Neural cell (in vitro differentiated cells): ENCODE results near the gene USP36. TPM values are rescaled to one million over a fixed set of nuclear protein-coding genes. Genes with fewer than 3 reads are reported as not detected.

Source experiments
- H2AFZ ChIP-seq: fragments of 200-600, 300-800 bp; sonication (generic), shearing (Covaris generic); 2 replicates; pipeline ENCODE4 v1.6.0; 2014; ENCODE audit warnings: low read depth, mild to moderate bottlenecking, antibody characterized with exemption, low read length, moderate library complexity
- H3F3A ChIP-seq: fragments of 200-600 bp; shearing (Covaris generic); 2 replicates; pipeline ENCODE4 v1.6.1; 2016; ENCODE audit warnings: mild to moderate bottlenecking, moderate library complexity, mixed read lengths, antibody characterized with exemption, low read length; ENCODE audit not compliant: insufficient read depth, poor library complexity, severe bottlenecking
- H3K27ac ChIP-seq: fragments of 200-600, 300-800 bp; sonication (generic), shearing (Covaris generic); 2 replicates; pipeline ENCODE4 v1.5.1; 2014; ENCODE audit warnings: mild to moderate bottlenecking, low read length, moderate library complexity
- H3K27me3 ChIP-seq: fragments of 300-800, 200-600 bp; sonication (generic), shearing (Covaris generic); 2 replicates; pipeline ENCODE4 v1.6.0; 2014; ENCODE audit warnings: mild to moderate bottlenecking, low read depth, low read length, moderate library complexity; ENCODE audit not compliant: insufficient read depth
- H3K36me3 ChIP-seq: fragments of 300-800, 200-600 bp; sonication (generic), shearing (Covaris generic); 2 replicates; pipeline ENCODE4 v1.5.1; 2014; ENCODE audit warnings: mild to moderate bottlenecking, antibody characterized with exemption, low read length, moderate library complexity; ENCODE audit not compliant: insufficient read depth
- H3K4me2 ChIP-seq: fragments of 300-800, 200-600 bp; sonication (generic), shearing (Covaris generic); 2 replicates; pipeline ENCODE4 v1.6.0; 2014; ENCODE audit warnings: mild to moderate bottlenecking, low read length
- H3K4me3 ChIP-seq: fragments of 300-800, 200-600 bp; sonication (generic), shearing (Covaris generic); 2 replicates; pipeline ENCODE4 v1.5.1; 2014; ENCODE audit warnings: mild to moderate bottlenecking, low read length, moderate library complexity
- H3K79me2 ChIP-seq: fragments of 200-600 bp; shearing (Covaris generic); replicated peaks from 2 replicates; pipeline ENCODE4 v1.6.0; 2014; ENCODE audit warnings: mild to moderate bottlenecking, low read length, moderate library complexity; ENCODE audit not compliant: insufficient read depth
- H3K9ac ChIP-seq: fragments of 300-800, 200-600 bp; sonication (generic), shearing (Covaris generic); 2 replicates; pipeline ENCODE4 v1.6.1; 2016; ENCODE audit warnings: mild to moderate bottlenecking, low read length, mixed read lengths
- H3K9me2 ChIP-seq: fragments of 200-600 bp; shearing (Covaris generic); 2 replicates; pipeline ENCODE4 v1.6.1; 2016; ENCODE audit warnings: mild to moderate bottlenecking, low read length, mixed read lengths; ENCODE audit not compliant: insufficient read depth
- H3K9me3 ChIP-seq: fragments of 200-600, 300-800 bp; sonication (generic), shearing (Covaris generic); 2 replicates; pipeline ENCODE4 v1.6.1; 2016; ENCODE audit warnings: mild to moderate bottlenecking, mixed run types, low read length, moderate library complexity, mixed read lengths
- H4K20me1 ChIP-seq: fragments of 200-600 bp; shearing (Covaris generic); 2 replicates; pipeline ENCODE4 v1.6.1; 2016; ENCODE audit warnings: mild to moderate bottlenecking, mixed run types; ENCODE audit not compliant: insufficient read depth
- EP300 ChIP-seq: fragments of 450-650 bp; conservative IDR thresholded peaks from 2 replicates; pipeline ENCODE4 v1.6.1; 2014; ENCODE audit warnings: antibody characterized with exemption, mild to moderate bottlenecking, moderate library complexity; ENCODE audit not compliant: poor library complexity, severe bottlenecking
- EZH2 ChIP-seq: fragments of 200-600, 300-800 bp; shearing (Covaris generic), sonication (generic); IDR thresholded peaks from 2 replicates; pipeline ENCODE4 v1.6.1; 2014; ENCODE audit warnings: antibody characterized with exemption, low read length, borderline replicate concordance, mild to moderate bottlenecking; ENCODE audit not compliant: insufficient read depth, poor library complexity, severe bottlenecking
- MXI1 ChIP-seq: fragments of 450-650 bp; conservative IDR thresholded peaks from 2 replicates; pipeline ENCODE4 v1.6.1; 2014; ENCODE audit warnings: antibody characterized with exemption, mild to moderate bottlenecking; ENCODE audit not compliant: poor library complexity, severe bottlenecking
- POLR2AphosphoS5 ChIP-seq: IDR thresholded peaks from 2 replicates; pipeline ENCODE4 v1.6.1; 2012
- RAD21 ChIP-seq: fragments of 450-650 bp; conservative IDR thresholded peaks from 2 replicates; pipeline ENCODE4 v1.6.1; 2014; ENCODE audit warnings: antibody characterized with exemption, mild to moderate bottlenecking, moderate library complexity
- SMC3 ChIP-seq: fragments of 450-650 bp; conservative IDR thresholded peaks from 2 replicates; pipeline ENCODE4 v1.6.1; 2014; ENCODE audit warnings: antibody characterized with exemption, mild to moderate bottlenecking, moderate library complexity; ENCODE audit not compliant: poor library complexity
- TAF1 ChIP-seq: IDR thresholded peaks from 2 replicates; pipeline ENCODE4 v1.6.1; 2012; ENCODE audit warnings: low read depth
- polyA plus RNA-seq: library from polyadenylated mRNA; depleted of rRNA; stranded (reverse); fragments of >200 nt; gene quantifications from 2 replicates; pipeline ENCODE4 v1.2.3, GENCODE V29; 2014
- TF ChIP-seq, protein P1 (sequence below): IDR thresholded peaks from 2 replicates; pipeline ENCODE4 v1.6.1; 2012; ENCODE audit warnings: borderline replicate concordance
- TF ChIP-seq, protein P2 (sequence below): fragments of 450-650 bp; IDR thresholded peaks from 2 replicates; pipeline ENCODE4 v1.5.1; 2014; ENCODE audit warnings: antibody characterized with exemption, mild to moderate bottlenecking, moderate library complexity; ENCODE audit not compliant: poor library complexity, severe bottlenecking

The USP36 gene
- polyA plus RNA-seq, 1 donor from 2014 or later: 14.4 TPM

DNA sequence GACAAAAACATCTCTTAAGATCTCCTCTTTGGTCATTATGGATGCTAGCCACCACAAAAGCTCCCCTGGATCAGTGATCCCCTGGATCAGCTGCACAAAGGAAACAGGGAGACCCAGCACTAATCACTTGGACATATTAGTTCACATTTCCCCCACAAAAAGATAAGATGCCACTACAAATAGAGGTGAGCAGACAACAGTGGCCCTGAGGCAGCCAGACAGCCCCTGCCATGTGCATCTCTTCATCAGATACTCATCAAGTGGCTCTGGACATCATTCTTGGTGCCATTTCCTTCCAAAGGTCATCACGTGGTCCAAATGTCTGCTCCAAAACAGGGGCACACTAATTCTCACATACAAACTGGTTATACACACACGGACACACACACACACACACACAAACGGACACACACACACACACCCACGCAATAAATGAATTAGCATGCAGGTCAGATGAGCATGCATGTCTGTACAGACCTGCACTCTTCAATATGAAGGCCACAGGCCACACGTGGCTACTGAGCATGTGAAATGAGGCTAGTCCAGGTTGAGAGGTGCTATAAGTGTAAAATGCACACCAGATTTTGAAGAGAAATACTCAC lies 4.1 kb downstream of the USP36 start:
- H3F3A ChIP-seq: no peaks in the 10 kb centered on the region
- H3K9ac ChIP-seq: no peak overlapping the region
- H3K4me2 ChIP-seq: no peak overlapping the region
- H3K9me2 ChIP-seq: no peaks in the 10 kb centered on the region
- H3K79me2 ChIP-seq: peaks cover 12% of the 10 kb centered on the region
- H3K27me3 ChIP-seq: no peaks in the 10 kb centered on the region
- no peaks in the 10 kb centered on the region for H4K20me1 ChIP-seq
- H3K27ac ChIP-seq: no peak overlapping the region
- H2AFZ ChIP-seq: no peak overlapping the region
- H3K36me3 ChIP-seq: no peaks in the 10 kb centered on the region
- no peak overlapping the region for H3K4me3 ChIP-seq
- TF ChIP-seq SMC3: no peak
- TF ChIP-seq RAD21: no peak
- no peak for TF ChIP-seq EP300
- no peak for TF ChIP-seq TAF1
- TF ChIP-seq, protein P1, sequence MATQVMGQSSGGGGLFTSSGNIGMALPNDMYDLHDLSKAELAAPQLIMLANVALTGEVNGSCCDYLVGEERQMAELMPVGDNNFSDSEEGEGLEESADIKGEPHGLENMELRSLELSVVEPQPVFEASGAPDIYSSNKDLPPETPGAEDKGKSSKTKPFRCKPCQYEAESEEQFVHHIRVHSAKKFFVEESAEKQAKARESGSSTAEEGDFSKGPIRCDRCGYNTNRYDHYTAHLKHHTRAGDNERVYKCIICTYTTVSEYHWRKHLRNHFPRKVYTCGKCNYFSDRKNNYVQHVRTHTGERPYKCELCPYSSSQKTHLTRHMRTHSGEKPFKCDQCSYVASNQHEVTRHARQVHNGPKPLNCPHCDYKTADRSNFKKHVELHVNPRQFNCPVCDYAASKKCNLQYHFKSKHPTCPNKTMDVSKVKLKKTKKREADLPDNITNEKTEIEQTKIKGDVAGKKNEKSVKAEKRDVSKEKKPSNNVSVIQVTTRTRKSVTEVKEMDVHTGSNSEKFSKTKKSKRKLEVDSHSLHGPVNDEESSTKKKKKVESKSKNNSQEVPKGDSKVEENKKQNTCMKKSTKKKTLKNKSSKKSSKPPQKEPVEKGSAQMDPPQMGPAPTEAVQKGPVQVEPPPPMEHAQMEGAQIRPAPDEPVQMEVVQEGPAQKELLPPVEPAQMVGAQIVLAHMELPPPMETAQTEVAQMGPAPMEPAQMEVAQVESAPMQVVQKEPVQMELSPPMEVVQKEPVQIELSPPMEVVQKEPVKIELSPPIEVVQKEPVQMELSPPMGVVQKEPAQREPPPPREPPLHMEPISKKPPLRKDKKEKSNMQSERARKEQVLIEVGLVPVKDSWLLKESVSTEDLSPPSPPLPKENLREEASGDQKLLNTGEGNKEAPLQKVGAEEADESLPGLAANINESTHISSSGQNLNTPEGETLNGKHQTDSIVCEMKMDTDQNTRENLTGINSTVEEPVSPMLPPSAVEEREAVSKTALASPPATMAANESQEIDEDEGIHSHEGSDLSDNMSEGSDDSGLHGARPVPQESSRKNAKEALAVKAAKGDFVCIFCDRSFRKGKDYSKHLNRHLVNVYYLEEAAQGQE: no peak
- TF ChIP-seq, protein P2, sequence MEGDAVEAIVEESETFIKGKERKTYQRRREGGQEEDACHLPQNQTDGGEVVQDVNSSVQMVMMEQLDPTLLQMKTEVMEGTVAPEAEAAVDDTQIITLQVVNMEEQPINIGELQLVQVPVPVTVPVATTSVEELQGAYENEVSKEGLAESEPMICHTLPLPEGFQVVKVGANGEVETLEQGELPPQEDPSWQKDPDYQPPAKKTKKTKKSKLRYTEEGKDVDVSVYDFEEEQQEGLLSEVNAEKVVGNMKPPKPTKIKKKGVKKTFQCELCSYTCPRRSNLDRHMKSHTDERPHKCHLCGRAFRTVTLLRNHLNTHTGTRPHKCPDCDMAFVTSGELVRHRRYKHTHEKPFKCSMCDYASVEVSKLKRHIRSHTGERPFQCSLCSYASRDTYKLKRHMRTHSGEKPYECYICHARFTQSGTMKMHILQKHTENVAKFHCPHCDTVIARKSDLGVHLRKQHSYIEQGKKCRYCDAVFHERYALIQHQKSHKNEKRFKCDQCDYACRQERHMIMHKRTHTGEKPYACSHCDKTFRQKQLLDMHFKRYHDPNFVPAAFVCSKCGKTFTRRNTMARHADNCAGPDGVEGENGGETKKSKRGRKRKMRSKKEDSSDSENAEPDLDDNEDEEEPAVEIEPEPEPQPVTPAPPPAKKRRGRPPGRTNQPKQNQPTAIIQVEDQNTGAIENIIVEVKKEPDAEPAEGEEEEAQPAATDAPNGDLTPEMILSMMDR: no peak
- TF ChIP-seq POLR2AphosphoS5: no peak
- no peak for TF ChIP-seq MXI1
- no peak for TF ChIP-seq EZH2
- no peaks in the 10 kb centered on the region for H3K9me3 ChIP-seq

DNA sequence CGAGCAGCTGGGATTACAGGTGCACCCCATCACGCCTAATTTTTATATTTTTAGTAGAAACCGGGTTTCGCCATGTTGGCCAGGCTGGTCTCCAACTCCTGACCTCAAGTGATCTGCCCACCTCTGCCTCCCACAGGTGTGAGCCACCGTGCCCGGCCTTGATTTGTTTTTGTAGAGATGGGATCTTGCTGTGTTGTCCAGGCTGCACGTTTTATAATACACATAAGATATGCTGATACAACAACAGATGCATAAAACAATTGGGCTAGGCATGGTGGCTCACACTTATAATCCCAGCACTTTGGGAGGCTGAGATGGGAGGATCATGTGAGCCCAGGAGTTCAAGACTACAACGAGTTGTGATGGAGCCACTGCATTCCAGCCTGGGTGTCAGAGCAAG lies 6.0 kb downstream of the USP36 start:
- H3F3A ChIP-seq: no peaks in the 10 kb centered on the region
- H4K20me1 ChIP-seq: no peaks in the 10 kb centered on the region
- no peak overlapping the region for H3K4me2 ChIP-seq
- TF ChIP-seq POLR2AphosphoS5 (no peak), EP300 (no peak)
- H3K27me3 ChIP-seq: no peaks in the 10 kb centered on the region
- H3K9ac ChIP-seq: no peak overlapping the region
- H3K9me3 ChIP-seq: no peaks in the 10 kb centered on the region
- peaks cover 10% of the 10 kb centered on the region for H3K79me2 ChIP-seq
- H3K36me3 ChIP-seq: no peaks in the 10 kb centered on the region
- H3K4me3 ChIP-seq: no peak overlapping the region
- no peaks in the 10 kb centered on the region for H3K9me2 ChIP-seq
- no peak overlapping the region for H2AFZ ChIP-seq
- H3K27ac ChIP-seq: no peak overlapping the region

DNA sequence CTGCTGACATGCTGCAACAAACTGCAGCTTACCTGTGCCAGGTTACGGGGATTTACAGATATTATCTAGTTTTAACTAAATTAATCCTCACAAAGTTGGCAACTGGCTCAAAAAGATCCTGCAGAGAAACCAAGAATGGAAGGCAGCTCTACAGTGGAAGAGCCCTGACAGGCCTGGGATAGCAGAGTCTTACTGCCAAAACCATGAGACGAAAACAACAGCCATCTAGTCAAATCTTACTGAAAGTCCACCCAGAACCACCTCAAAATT lies 8.1 kb downstream of the USP36 start:
- Histone ChIP-seq H3K4me2 (no peak overlapping the region), H3K36me3 (no peaks in the 10 kb centered on the region), H3K79me2 (no peaks in the 10 kb centered on the region), H3F3A (no peaks in the 10 kb centered on the region), H3K27ac (no peak overlapping the region), H3K9me2 (no peaks in the 10 kb centered on the region), H4K20me1 (no peaks in the 10 kb centered on the region), H2AFZ (no peak overlapping the region), H3K4me3 (no peak overlapping the region), H3K9ac (no peak overlapping the region), H3K9me3 (no peaks in the 10 kb centered on the region), H3K27me3 (no peaks in the 10 kb centered on the region)
- TF ChIP-seq POLR2AphosphoS5 (no peak), RAD21 (no peak), MXI1 (no peak), EZH2 (no peak), EP300 (no peak), TAF1 (no peak), SMC3 (no peak)
- TF ChIP-seq, protein P1: no peak
- TF ChIP-seq, protein P2: no peak
